Measurements from ENCODE around the gene GRIN2A.
A peak's percentile ranks its signal among the peaks of the same experiment; 100 is the strongest.

Gene GRIN2A

DNA sequence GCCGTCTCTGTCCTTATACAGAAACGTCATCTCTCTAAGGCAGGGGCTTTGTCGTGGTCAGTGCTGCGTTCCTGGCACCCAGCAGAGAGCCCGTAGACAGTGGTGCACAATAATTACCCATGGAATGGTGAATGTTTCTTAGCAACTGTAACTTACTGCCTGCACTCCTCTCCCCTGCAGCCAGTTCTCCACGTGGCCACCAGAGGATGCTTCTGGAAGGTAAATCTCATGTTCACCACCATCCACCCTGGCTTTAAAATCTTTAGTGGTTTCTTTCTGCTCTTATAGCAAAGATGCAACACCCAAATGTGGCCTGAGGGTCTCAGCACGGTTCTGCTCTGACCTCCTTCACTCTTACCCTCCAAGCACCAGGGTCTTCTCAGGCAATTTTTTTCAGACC lies 150.8 kb downstream of the GRIN2A start:
- DNase-seq: no peak

DNA sequence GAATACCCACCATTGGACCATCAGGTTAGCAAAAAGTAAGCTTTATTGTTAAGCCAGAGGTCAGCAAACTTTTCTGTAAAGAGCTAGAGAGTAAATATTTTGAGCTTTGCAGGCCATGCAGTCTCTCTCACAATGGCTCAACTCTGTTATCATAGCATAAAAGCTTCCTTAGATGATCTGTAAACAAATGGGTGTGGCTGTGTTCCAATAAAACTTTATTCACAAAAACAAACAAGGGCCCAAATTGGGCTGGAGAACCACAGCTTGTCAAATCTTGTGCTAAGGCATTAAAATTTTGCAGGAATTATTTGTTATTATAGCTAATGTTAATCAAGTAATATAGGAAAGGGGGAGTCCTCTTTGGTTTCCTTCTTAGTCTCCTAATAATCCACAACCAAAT lies 153.6 kb downstream of the GRIN2A start:
- no peak for DNase-seq

DNA sequence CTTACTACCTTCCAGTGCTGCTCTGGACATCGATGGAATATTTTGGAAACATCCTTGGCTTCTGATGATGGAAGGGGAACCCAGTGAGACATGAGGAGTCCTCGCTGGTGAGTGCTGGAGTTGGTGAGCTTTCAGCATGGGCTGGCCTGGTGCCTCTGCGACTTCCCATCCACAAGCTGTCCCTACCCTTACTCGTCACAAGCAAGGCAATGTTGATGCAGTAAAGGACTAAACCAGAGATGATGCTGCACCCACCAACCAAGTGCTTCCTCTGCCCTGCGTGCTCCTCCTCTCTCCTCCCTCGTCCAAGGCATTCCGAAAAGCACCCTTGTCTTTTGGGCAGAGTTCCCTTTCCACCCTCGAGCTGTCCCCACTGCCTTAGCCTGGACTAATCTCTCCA lies 154.7 kb downstream of the GRIN2A start:
- DNase-seq: no peak

GRCh38 chr16:10026593-10026992 lies 155.6 kb downstream of the GRIN2A start:
- no peak for DNase-seq

DNA sequence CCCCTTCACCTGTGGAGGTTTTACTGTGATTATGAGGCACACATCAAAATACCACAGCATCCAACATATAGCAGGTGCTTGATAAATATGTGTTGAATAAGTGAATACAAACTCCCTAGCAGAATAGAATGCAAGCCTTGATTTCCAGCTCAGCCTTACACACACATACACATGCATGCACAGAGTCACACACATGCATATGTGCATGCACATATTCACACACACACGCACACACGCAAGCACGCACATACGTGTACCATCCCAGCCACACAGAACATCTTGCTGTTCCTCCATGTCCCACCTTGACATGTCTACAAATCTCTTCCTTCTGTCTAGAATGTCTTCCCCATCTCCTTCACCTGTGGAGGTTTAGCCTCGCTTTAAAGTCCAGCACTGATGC lies 160.1 kb downstream of the GRIN2A start:
- DNase-seq: no peak

DNA sequence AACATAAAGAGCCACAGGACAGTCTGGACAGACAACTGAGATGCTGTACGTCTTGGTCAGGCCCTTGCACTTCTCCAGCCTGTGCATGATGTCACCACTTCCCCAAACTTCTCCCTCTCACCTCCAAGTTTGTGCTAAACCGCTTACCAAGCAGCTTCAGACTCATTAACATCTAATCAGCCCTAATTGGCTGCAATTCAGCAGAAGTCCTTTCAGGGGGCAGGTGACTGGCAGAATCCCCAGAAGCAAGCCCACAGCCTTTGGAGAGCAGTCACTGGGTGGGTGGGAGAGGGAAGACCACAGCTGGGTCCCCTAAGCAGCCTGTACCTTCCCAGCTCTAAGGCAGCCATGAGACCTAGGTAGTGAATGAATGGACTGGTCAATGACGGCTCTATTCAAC lies 161.4 kb downstream of the GRIN2A start:
- DNase-seq: no peak

DNA sequence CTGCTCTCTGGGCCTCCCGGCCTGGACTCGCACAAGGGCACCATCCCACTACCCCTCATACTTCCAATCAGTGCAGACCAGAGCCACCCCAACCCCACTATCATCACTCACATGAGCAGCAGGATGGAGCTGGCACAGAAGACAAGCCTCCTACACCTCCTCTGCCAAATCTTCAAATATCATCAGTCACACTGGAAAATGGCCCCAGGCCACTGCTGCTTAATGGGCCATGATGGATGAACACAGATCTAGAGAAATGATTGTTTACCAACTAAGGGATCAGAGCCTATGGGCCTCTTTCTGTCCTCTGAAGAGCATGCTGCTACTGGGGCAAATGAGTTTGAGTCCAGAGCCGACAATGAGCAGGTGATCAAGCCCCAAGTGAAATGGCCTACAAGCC lies 165.5 kb downstream of the GRIN2A start:
- no peak for DNase-seq

DNA sequence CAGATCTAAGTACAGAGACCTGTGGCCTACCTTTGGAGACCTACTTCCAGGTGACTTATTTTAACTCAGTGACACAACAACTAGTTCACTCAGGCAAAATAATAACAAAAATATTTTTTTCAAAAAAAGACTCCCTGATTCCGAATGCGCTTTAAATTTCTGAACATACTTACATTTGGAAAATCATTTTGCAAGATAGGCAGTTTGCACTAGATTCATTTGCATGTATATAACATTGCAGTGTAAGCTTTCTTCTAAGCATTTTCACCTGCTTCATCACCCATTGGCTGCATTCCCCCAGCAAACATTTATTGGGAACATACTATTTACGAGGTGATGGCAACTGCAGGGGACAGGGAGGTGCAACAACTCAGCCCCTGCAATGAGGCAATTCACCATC lies 166.8 kb downstream of the GRIN2A start:
- no peak for DNase-seq

DNA sequence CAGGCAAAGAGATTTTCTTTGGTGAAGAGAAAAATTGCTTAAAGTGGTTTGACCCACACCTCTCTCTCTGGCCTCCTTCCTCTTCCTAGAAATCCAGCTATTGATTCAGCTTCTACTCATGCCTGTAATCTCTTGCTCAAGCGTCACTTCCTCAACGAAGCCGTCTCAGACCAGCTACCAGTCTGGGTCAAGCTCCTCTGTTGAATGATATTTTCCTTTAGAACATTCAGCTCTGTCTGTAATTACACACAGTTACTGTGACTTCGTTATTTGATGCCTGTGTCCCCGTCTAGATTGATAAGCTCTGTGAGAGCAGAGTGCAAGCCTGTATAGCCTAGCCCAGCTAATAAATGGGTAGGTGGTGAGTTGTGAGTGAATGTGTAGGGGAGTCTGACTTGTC lies 168.5 kb downstream of the GRIN2A start:
- DNase-seq: no peak

GRCh38 chr16:10013364-10013763 lies 168.9 kb downstream of the GRIN2A start:
- DNase-seq: no peak

- DNase-seq: peak; percentile 45
Measured at GRCh38 chr16:10009684-10010083, 172.5 kb downstream of the GRIN2A start.

DNA sequence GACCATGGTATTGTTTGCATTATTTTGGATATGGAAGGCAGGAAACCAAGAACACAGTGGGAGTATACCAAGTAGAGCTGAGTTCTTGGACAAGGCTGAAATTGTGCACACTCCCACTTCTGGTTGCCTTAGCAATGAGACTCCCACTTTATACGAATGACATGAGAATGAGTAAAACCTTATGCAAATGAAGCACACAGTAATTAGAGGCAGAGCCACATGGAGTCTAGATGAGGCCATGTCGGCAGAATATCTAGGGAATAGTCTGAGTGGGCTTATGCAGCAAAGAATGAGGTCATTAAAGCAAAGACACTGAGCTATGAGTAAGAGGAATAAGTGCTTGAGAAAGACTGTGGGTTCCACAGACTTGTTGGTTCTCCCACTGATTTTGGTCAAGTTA lies 178.7 kb downstream of the GRIN2A start:
- no peak for DNase-seq

DNA sequence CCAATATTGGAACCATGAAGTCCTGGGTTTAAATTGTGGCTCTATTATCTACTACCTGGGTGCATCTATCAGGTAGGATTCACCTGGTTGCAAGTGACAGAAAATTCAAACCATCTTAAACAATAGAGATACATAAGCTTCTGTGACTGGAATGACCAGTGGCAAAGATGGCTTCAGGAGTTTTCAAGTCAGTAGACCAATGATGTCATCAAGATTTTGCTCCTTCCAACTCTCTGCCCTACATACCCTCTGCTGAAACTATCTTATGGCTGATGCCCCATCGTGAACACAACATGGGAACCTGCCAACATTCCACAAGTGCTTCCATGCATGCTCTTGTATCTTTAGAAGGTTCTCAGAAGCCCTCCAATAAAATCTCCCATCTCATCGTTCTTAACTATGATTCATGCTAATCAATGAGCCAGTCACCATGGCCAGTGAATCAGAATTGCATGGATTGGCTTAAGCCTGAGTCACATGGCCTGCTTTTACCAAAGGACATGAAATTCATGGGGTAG lies 180.9 kb downstream of the GRIN2A start:
- no peak for DNase-seq

DNA sequence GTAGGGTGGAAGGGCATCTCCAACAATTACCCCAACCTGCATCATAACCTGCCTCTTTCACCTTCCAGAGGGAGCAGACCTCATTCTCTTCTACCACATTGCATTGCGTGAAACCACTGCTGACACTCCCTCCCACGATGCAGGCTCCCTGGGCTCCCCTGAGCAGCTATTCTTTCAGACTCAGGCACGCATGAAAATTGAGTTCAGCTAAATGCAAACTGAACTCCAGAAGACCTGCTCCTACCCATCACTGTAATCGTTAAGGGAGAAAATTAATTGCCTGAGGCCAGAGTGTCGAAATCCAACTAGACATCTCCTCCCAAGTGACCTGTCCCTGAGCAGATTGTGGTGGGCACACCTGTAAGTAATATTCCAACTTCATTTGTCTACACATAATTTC lies 186.0 kb downstream of the GRIN2A start:
- no peak for DNase-seq

DNA sequence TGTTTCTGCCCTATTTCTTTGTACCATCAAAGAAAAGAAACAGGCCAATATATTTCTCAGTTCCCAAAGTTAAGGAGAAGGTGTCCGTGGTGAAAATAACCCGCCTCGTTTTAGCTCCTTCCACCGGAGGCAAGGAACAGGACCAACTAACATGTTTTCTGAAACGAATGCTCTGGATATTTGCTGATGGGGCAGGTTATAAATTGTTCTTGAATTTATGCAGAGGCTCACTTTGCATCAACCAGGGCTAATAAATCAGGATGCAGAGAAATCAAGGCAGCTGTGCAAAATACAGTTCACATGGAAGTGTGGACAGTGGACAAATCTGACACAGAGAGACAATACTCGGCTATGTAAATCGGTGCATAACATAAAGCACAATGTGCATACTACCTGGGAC lies 189.8 kb downstream of the GRIN2A start:
- no peak for DNase-seq

- DNase-seq: no peak
Measured at GRCh38 chr16:9980981-9981380, 201.2 kb downstream of the GRIN2A start.

DNA sequence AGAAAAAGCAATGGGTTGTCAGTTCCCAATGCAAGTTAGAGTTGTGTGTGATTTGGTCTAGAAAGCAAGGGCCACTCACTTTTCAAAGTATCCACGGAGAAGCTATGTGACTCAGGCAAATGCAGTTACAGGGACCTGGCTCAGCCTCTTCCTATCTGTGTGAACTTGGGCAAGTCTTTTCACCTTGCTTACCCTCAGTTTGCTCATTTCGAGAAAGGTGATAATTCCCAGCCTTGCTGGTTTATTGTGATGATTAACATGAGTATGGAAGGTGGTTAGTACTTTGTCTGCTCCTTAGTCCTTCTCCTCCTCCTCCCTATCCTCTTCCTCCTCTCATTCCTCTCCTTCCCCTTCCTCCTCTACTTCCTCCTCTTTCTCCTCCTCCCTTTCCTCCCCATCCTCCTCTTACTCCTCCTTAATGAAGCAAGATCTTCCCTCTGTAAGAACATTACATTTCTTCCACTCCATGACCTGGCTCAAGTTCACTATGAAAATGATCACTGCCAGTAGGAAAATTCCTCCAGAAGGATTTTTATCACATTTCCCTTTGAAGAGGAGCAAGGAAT lies 204.0 kb downstream of the GRIN2A start:
- no peak for DNase-seq

GRCh38 chr16:9977333-9977897 lies 204.8 kb downstream of the GRIN2A start:
- DNase-seq: no peak

- DNase-seq: no peak
Measured at GRCh38 chr16:9976601-9977000, 205.6 kb downstream of the GRIN2A start.

DNA sequence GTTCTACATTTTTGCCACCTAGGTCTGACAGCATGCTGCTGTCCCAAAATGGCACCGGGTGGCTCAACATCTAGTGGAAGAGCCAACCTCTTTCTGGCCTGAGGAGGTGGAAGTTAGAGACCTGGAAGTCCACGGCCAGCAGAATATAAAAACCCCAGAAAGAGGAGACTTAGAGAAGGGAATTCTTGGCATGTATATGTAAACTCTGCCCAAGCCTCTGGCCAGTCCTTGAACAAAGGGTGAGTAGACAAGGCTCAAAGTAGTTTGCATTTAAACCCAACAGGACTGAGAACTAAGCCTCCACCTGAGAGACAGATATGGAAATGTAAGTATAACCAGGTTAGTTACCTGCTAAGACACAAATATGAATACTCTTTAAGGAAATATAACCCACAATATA lies 210.3 kb downstream of the GRIN2A start:
- DNase-seq: no peak

DNA sequence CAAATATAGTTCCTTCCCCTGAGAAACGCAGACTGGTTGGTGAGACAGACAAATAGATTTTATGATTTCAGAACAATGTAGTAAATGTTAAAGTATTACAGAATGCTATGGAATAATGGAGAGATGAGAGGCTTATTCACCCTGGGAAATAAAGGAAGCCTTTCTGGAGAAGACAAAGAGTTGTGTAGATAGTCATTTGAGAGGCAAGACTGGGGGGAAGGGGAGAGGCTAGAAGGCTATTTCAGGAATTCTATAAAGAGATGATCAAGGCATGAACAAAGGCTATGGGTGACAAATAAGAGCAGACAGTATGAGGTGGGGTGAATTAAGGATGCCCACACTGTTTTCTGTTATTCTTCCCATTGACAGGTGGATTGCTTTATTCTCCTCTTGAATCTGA lies 211.4 kb downstream of the GRIN2A start:
- no peak for DNase-seq

- DNase-seq: no peak
Measured at GRCh38 chr16:9970244-9970643, 212.0 kb downstream of the GRIN2A start.

DNA sequence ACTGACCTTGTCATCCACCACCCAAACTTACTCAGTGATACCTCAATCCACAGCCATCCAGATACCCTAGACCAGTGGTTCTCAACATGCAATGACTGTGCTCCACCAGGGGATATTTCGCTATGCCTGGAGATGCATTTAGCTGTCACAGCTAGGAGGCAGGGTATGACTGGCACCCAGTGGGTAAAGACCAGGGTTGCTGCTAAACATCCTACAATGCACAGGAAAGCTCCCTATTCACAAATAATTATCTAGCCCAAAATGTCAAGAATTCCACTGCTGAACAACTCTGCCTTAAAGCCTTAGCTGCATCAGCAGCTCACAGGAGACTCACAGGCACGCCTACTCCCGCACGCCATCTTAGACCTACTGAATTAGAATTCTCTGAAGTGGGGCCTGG lies 212.6 kb downstream of the GRIN2A start:
- DNase-seq: no peak

DNA sequence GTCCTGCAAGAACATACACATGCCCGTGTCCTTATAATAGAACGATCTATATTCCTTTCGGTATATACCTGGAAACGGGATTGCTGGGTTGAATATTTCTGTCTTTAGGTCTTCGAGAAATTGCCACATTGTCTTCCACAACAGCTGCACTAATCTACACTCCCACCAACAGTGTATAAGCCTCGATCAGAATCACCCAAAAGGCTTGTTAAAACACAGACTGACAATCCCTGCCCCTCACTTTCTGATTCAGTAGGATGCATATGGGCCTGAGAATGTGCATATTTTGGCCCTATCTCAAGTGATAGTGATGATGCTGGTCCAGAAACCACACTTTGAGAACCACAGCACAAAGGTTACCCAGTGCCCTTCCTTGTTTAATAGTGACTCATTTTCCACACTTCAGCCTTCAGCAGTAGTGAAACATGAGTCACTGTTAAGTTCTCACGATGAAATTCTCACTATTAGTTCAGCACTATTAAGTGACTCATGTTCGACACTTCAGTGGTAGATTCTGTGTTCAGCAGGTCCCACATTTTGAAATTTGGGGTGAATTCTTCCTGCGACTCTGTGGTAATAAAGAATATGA lies 215.6 kb downstream of the GRIN2A start:
- no peak for DNase-seq

DNA sequence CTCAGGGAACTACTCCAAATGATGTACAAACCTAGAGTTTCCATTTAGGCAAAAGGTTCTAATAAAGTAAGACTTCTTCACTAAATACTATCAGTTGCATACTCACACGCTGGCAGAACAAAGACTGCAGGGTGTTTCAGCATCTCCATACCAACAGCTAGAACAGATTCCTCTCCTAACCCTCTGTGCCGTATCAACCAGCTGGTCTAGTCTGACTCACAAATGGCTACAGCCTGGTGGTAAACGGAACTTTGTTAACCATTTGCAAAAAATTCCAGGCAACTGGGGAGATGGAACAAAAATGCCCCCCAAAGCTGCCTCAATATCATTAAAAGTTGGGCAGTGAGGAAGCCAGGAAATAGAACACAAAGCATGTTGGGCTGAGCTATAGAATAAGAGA lies 217.1 kb downstream of the GRIN2A start:
- DNase-seq: no peak

All from NCI-H2029 (cell line).